Neural cell (in vitro differentiated cells): ENCODE results near the gene HOXA7.

Experiments used
- CTCF ChIP-seq: fragments of 450-650 bp; IDR thresholded peaks from 2 replicates; pipeline ENCODE4 v1.5.1; 2014; ENCODE audit warnings: antibody characterized with exemption, mild to moderate bottlenecking, moderate library complexity; ENCODE audit not compliant: poor library complexity, severe bottlenecking
- EZH2 ChIP-seq: fragments of 200-600, 300-800 bp; shearing (Covaris generic), sonication (generic); IDR thresholded peaks from 2 replicates; pipeline ENCODE4 v1.6.1; 2014; ENCODE audit warnings: antibody characterized with exemption, low read length, borderline replicate concordance, mild to moderate bottlenecking; ENCODE audit not compliant: insufficient read depth, poor library complexity, severe bottlenecking
- POLR2AphosphoS5 ChIP-seq: IDR thresholded peaks from 2 replicates; pipeline ENCODE4 v1.6.1; 2012

GRCh38 chr7:27189295-27189996 is 33.0 kb upstream of the HOXA7 start:
- TF ChIP-seq CTCF (no peak), POLR2AphosphoS5 (no peak), EZH2 (peak; percentile 26)
